ENCODE measurements around the gene COL4A4.

The COL4A4 gene

DNA sequence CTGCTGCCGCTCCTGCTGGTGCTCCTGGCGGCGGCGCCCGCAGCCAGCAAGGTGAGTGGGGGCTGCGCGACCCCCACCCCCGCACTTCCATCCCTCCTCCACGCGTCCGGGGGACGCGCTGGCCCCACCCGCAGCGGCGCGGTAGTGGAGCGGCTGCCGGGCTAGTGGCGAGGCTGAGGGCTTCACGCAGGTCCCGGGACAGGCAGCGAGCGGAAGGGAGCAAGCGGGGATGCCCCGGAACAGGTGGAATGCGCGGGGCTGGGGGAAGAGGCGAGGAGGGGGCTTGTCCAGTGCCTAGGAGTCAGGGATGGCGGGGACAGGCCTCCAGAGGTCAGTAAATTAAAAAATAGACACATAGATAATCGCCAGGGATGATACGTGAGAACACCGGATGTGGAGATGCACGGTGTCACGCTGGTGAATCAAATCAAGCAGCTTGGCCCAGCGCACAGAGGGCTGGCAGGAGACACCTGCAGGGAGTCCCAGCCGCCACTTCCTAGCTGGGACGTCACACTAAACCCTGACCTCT, 822 bp upstream of the COL4A4 start:
- in situ Hi-C loops (cut with MboI; ENCODE audit: low sequenced_read_pairs, unreplicated experiment) = no loop called here
- DNase-seq (ENCODE audit: low spot score) = peak; percentile 51
- TF ChIP-seq, protein P1, sequence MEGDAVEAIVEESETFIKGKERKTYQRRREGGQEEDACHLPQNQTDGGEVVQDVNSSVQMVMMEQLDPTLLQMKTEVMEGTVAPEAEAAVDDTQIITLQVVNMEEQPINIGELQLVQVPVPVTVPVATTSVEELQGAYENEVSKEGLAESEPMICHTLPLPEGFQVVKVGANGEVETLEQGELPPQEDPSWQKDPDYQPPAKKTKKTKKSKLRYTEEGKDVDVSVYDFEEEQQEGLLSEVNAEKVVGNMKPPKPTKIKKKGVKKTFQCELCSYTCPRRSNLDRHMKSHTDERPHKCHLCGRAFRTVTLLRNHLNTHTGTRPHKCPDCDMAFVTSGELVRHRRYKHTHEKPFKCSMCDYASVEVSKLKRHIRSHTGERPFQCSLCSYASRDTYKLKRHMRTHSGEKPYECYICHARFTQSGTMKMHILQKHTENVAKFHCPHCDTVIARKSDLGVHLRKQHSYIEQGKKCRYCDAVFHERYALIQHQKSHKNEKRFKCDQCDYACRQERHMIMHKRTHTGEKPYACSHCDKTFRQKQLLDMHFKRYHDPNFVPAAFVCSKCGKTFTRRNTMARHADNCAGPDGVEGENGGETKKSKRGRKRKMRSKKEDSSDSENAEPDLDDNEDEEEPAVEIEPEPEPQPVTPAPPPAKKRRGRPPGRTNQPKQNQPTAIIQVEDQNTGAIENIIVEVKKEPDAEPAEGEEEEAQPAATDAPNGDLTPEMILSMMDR (IDR thresholded peaks at IDR 0.05; ENCODE audit: borderline replicate concordance, control extremely low read depth, extremely low read depth, insufficient read depth, missing control alignments) = no peak

DNA sequence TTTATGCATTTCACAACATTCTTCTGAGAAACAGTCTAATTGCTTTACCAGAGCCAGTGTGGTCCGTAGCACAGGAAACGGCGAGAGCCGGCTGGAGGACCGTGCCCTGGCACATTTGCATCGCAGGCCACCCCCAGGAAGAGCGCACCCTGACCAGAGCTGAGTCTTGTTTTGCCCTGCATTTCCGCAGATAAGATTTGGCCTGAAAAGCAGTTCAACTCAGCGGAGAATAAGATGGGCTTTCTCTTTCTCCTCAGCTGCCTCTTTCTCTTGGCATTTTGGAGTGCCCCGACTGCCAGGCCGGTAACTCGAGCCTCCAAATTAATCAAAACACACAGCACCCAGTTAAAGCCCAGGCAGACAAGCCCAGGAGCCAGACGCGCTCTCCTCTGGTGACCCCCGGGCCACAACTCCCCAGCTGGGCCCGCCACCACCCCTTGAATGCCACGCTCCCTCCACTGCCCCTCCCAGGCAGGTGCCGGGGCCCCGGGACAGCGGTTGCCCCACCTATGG, 464 bp downstream of the COL4A4 start:
- DNase-seq (ENCODE audit: low spot score) = peak; percentile 39
- in situ Hi-C loops (cut with MboI; ENCODE audit: low sequenced_read_pairs, unreplicated experiment) = no loop called here
- TF ChIP-seq, protein P1 (IDR thresholded peaks at IDR 0.05; ENCODE audit: borderline replicate concordance, control extremely low read depth, extremely low read depth, insufficient read depth, missing control alignments) = no peak

DNA sequence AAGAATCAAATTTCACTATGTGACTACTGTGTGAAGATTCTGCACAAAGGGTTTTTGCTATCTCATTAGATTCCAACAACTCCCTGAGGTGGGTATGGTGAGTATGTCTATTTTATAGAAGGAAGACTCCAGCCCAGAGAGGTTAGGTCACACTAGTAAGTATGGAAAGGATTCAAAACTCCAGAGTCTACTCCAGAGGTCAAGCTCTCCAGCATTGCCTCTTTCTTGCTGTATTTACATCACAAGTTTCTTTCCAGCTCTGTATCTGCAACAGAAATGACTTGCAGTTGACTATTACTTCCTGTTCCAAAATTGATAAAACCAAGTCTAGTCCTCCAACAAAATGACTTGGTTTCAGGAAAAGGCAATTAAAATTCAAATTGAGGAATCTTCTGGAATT, 2.1 kb downstream of the COL4A4 start:
- in situ Hi-C loops (cut with MboI; ENCODE audit: low sequenced_read_pairs, unreplicated experiment) = no loop called here
- no peak for DNase-seq (ENCODE audit: low spot score)
- TF ChIP-seq, protein P1 (IDR thresholded peaks at IDR 0.05; ENCODE audit: borderline replicate concordance, control extremely low read depth, extremely low read depth, insufficient read depth, missing control alignments) = no peak

DNA sequence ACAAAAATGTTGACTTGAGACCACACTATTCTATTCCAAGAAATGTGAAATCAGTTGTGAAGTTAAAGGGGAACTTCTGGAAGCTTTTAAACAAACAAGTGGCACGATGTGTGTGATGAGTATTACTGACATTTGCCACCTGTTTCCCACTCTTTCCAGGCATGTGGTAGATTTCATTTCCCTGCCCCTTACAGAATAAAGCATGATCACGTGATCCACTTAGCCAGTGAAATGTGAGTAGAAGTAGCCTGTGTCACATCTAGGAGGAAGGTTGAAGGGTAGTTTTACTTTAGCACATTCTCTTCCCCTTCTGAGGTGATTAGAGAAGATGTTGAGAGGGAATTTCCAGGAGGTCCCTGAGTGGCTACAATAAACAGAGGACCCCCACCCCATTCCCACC, 3.8 kb downstream of the COL4A4 start:
- DNase-seq (ENCODE audit: low spot score) = no peak
- in situ Hi-C loops (cut with MboI; ENCODE audit: low sequenced_read_pairs, unreplicated experiment) = no loop called here
- TF ChIP-seq, protein P1 (IDR thresholded peaks at IDR 0.05; ENCODE audit: borderline replicate concordance, control extremely low read depth, extremely low read depth, insufficient read depth, missing control alignments) = no peak

DNA sequence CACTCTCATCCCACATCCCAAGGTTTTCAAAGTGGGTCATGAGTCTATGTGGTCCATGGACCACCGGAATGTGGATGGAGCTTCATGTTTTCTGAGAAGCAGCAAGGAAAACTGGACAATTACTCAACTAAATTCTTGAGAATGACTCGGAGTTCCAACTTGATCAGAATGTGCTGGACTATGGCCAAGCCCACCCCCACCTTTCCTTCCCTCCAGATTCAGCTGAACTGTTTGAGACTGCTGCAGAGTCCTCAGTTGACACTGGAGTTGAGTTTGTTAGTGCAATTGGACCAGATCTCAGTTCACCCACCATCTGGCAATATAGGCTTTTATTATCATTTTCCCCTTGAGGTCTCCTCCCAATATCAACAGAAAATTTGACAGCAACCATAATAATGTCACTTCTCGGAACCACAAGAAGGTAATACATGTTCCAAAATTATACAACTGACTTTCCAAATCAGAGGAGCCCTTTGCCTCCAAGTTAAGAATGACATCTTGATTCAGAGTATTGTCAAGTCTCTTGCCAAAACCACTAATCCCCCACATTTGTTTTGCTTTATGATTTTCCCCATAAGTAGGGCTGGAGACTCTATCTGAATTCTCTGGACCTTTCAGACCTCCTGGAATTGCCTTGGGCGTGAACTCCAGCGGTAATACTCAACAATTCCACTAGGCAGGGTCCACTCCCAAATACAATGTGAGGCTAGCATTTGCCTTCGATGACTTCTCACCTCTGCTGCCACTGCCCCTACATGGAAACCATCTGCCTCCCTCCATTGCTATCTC, 8.8 kb downstream of the COL4A4 start:
- TF ChIP-seq, protein P1 (IDR thresholded peaks at IDR 0.05; ENCODE audit: borderline replicate concordance, control extremely low read depth, extremely low read depth, insufficient read depth, missing control alignments) = no peak
- in situ Hi-C loops (cut with MboI; ENCODE audit: low sequenced_read_pairs, unreplicated experiment) = no loop called here
- DNase-seq (ENCODE audit: low spot score) = no peak

DNA sequence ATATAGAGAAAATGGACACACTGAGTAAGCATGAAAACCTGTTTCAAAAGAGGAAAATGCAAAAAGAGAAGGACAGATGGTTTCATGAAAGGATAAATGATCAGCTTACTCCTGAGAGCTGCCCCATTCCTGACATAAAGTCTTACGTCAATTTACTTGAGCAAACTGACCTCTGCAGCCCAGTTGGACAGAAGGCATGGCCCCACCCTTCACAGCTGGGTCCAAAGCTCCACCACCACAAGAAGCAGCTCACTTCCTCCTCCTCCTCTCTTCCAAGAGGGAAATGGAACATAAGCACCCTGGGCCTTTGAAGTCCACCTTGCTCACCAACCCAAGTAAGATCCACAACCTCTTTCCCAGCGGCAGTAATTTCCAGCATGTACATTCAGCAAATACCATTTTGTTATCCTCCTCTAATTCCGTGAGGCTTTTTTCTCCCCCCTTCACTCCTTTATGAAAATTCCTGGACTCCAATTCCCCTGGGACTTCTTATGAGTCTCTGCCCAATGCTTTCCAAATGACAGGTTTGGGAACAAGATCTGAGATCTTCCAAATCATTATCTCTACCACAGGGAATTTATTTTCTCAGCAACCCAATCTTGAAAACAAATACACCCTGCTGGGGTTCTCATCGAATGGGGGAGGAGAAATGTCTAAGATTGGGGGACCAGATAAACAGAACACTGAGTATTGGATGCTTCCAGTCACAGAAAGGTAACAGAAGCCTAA, 10.1 kb downstream of the COL4A4 start:
- TF ChIP-seq, protein P1 (IDR thresholded peaks at IDR 0.05; ENCODE audit: borderline replicate concordance, control extremely low read depth, extremely low read depth, insufficient read depth, missing control alignments) = no peak
- DNase-seq (ENCODE audit: low spot score) = no peak
- in situ Hi-C loops (cut with MboI; ENCODE audit: low sequenced_read_pairs, unreplicated experiment) = no loop called here
